Ishikawa (cell line): ENCODE measurements around the gene DLX5.

Experiments used
- CEBPB ChIP-seq: IDR thresholded peaks from 2 replicates; pipeline ENCODE4 v1.6.1; 2012
- CREB1 ChIP-seq: IDR thresholded peaks from 2 replicates; pipeline ENCODE4 v1.6.1; 2012; ENCODE audit warnings: low read depth
- EGR1 ChIP-seq: IDR thresholded peaks from 2 replicates; pipeline ENCODE4 v1.6.1; 2012
- EP300 ChIP-seq: IDR thresholded peaks from 2 replicates; pipeline ENCODE4 v1.6.1; 2012; ENCODE audit warnings: borderline replicate concordance
- FOXM1 ChIP-seq: IDR thresholded peaks from 2 replicates; pipeline ENCODE4 v1.6.1; 2012; ENCODE audit warnings: low read depth, borderline replicate concordance
- MAX ChIP-seq: IDR thresholded peaks from 2 replicates; pipeline ENCODE4 v1.6.1; 2012
- NFIC ChIP-seq: IDR thresholded peaks from 2 replicates; pipeline ENCODE4 v1.6.1; 2012
- RAD21 ChIP-seq: IDR thresholded peaks from 2 replicates; pipeline ENCODE4 v1.6.1; 2012; ENCODE audit warnings: low read depth
- REST ChIP-seq: IDR thresholded peaks from 2 replicates; pipeline ENCODE4 v1.6.1; 2012; ENCODE audit warnings: low read depth, mild to moderate bottlenecking
- TAF1 ChIP-seq: IDR thresholded peaks from 2 replicates; pipeline ENCODE4 v1.6.1; 2012; ENCODE audit warnings: low read depth, mild to moderate bottlenecking
- TCF12 ChIP-seq: IDR thresholded peaks from 2 replicates; pipeline ENCODE4 v1.6.1; 2012; ENCODE audit warnings: low read depth
- TEAD4 ChIP-seq: IDR thresholded peaks from 2 replicates; pipeline ENCODE4 v1.6.1; 2012
- USF1 ChIP-seq: IDR thresholded peaks from 2 replicates; pipeline ENCODE4 v1.6.1; 2012
- YY1 ChIP-seq: IDR thresholded peaks from 2 replicates; pipeline ENCODE4 v1.6.1; 2012; ENCODE audit warnings: low read depth
- ZBTB7A ChIP-seq: IDR thresholded peaks from 2 replicates; pipeline ENCODE4 v1.6.1; 2012; ENCODE audit warnings: low read depth

DLX5 gene

GRCh38 chr7:97001656-97002554 is 22.7 kb downstream of the DLX5 start:
- TF ChIP-seq RAD21 (no peak), FOXM1 (no peak), CREB1 (no peak), EGR1 (no peak), CEBPB (no peak), REST (no peak), TEAD4 (no peak), MAX (no peak), ZBTB7A (no peak), YY1 (no peak), EP300 (no peak), TCF12 (no peak), USF1 (no peak), TAF1 (no peak), NFIC (no peak)

GRCh38 chr7:97001221-97001620 is 23.4 kb downstream of the DLX5 start:
- TF ChIP-seq ZBTB7A (no peak), USF1 (no peak), EP300 (no peak), MAX (no peak), CREB1 (no peak), CEBPB (no peak), RAD21 (no peak), YY1 (no peak), REST (no peak), TEAD4 (no peak), EGR1 (no peak), TCF12 (no peak)

- TF ChIP-seq FOXM1, result no peak
- TF ChIP-seq EP300, result no peak
- TF ChIP-seq EGR1, result no peak
- TF ChIP-seq ZBTB7A, result no peak
- TF ChIP-seq TCF12, result no peak
- no peak for TF ChIP-seq YY1
- TF ChIP-seq TEAD4, result no peak
- no peak for TF ChIP-seq CREB1
- TF ChIP-seq CEBPB, result no peak
These were observed 25.9 kb downstream of the DLX5 start for GRCh38 chr7:96998744-96999143.

- no peak for TF ChIP-seq USF1
- TF ChIP-seq EGR1, result no peak
- no peak for TF ChIP-seq RAD21
- TF ChIP-seq ZBTB7A, result no peak
- no peak for TF ChIP-seq CEBPB
- no peak for TF ChIP-seq NFIC
- TF ChIP-seq FOXM1, result no peak
- TF ChIP-seq CREB1, result no peak
- TF ChIP-seq TAF1, result no peak
- no peak for TF ChIP-seq REST
- TF ChIP-seq TCF12, result no peak
- no peak for TF ChIP-seq MAX
- TF ChIP-seq TEAD4, result no peak
- no peak for TF ChIP-seq EP300
These were observed 26.3 kb downstream of the DLX5 start for GRCh38 chr7:96998333-96998732.
